K562 treated with DMSO at 1 percent for 12 hours (cell line): ENCODE results near the gene SUSD2. TPM values are rescaled to one million over a fixed set of nuclear protein-coding genes. Genes with fewer than 3 reads are reported as not detected.

ENCODE experiments used
- total RNA-seq: library from RNA; unstranded; fragments of 300-600 nt; gene quantifications from 2 replicates; pipeline ENCODE4 v1.2.3, GENCODE V29; 2022; ENCODE audit not compliant: insufficient read depth

Gene SUSD2
- 0.35 TPM in 1 of 2 replicates, not detected in the other for total RNA-seq

GRCh38 chr22:24181088-24181995, at the start of gene SUSD2:
SUSD2 (plus strand) TSS chr22:24181487; CDS start chr22:24181520, 33 bp downstream.

Other genes starting within 250 kb of the SUSD2 start
- gene GSTT2B, start 220.3 kb upstream of the SUSD2 start, total RNA-seq = not detected in 2 replicates
- 0.83 TPM in 1 of 2 replicates, not detected in the other for gene DDTL, start 214.6 kb upstream of the SUSD2 start, total RNA-seq
- 93.7 and 94.8 TPM in 2 replicates for gene DDT, start 207.0 kb upstream of the SUSD2 start, total RNA-seq
- not detected in 2 replicates for gene GSTT2, start 201.4 kb upstream of the SUSD2 start, total RNA-seq
- gene GSTT4, start 176.0 kb upstream of the SUSD2 start, total RNA-seq = not detected in 2 replicates
- gene CABIN1, start 170.2 kb upstream of the SUSD2 start, total RNA-seq = 24.8 and 47.4 TPM in 2 replicates
- gene GGT5, start 63.6 kb downstream of the SUSD2 start, total RNA-seq = 0.65 and 0.90 TPM in 2 replicates
- gene SPECC1L, start 89.3 kb downstream of the SUSD2 start, total RNA-seq = 8.3 and 26.7 TPM in 2 replicates
- 1.4 and 2.4 TPM in 2 replicates for gene ADORA2A, start 246.1 kb downstream of the SUSD2 start, total RNA-seq